ENCODE measurements around the gene SLC4A4.

Gene SLC4A4

GRCh38 chr4:71461422-71461821 lies 122.6 kb downstream of the SLC4A4 start:
- no peak for DNase-seq (ENCODE audit: low read depth, low spot score)
- H3K27ac ChIP-seq = no peak overlapping the region

GRCh38 chr4:71466775-71467174 lies 128.0 kb downstream of the SLC4A4 start:
- no peak for DNase-seq (ENCODE audit: low read depth, low spot score)
- no peak overlapping the region for H3K27ac ChIP-seq

- no peak overlapping the region for H3K27ac ChIP-seq
- no peak for DNase-seq (ENCODE audit: low read depth, low spot score)
Measured at GRCh38 chr4:71468116-71468710, 129.4 kb downstream of the SLC4A4 start.

GRCh38 chr4:71469541-71469940 lies 130.7 kb downstream of the SLC4A4 start:
- H3K27ac ChIP-seq = no peak overlapping the region
- DNase-seq (ENCODE audit: low read depth, low spot score) = no peak

GRCh38 chr4:71470524-71470923 lies 131.7 kb downstream of the SLC4A4 start:
- H3K27ac ChIP-seq = no peak overlapping the region
- DNase-seq (ENCODE audit: low read depth, low spot score) = no peak

GRCh38 chr4:71472946-71473345 lies 134.1 kb downstream of the SLC4A4 start:
- no peak for DNase-seq (ENCODE audit: low read depth, low spot score)
- H3K27ac ChIP-seq = peak overlapping the region; percentile 25

GRCh38 chr4:71473541-71474240 lies 134.9 kb downstream of the SLC4A4 start:
- no peak for DNase-seq (ENCODE audit: low read depth, low spot score)
- H3K27ac ChIP-seq = peak overlapping the region; percentile 25

GRCh38 chr4:71474731-71475130 lies 135.9 kb downstream of the SLC4A4 start:
- no peak for DNase-seq (ENCODE audit: low read depth, low spot score)
- H3K27ac ChIP-seq = no peak overlapping the region

GRCh38 chr4:71476240-71476639 lies 137.4 kb downstream of the SLC4A4 start:
- H3K27ac ChIP-seq = no peak overlapping the region
- DNase-seq (ENCODE audit: low read depth, low spot score) = no peak

- no peak overlapping the region for H3K27ac ChIP-seq
- no peak for DNase-seq (ENCODE audit: low read depth, low spot score)
Measured at GRCh38 chr4:71486550-71487343, 147.9 kb downstream of the SLC4A4 start.

GRCh38 chr4:71487344-71487920 lies 148.6 kb downstream of the SLC4A4 start:
- no peak overlapping the region for H3K27ac ChIP-seq
- no peak for DNase-seq (ENCODE audit: low read depth, low spot score)

- no peak for DNase-seq (ENCODE audit: low read depth, low spot score)
- H3K27ac ChIP-seq = no peak overlapping the region
Measured at GRCh38 chr4:71494539-71494938, 155.7 kb downstream of the SLC4A4 start.

- DNase-seq (ENCODE audit: low read depth, low spot score) = no peak
- no peak overlapping the region for H3K27ac ChIP-seq
Measured at GRCh38 chr4:71495454-71495853, 156.6 kb downstream of the SLC4A4 start.

- no peak for DNase-seq (ENCODE audit: low read depth, low spot score)
- H3K27ac ChIP-seq = no peak overlapping the region
Measured at GRCh38 chr4:71497078-71497477, 158.3 kb downstream of the SLC4A4 start.

- no peak overlapping the region for H3K27ac ChIP-seq
- DNase-seq (ENCODE audit: low read depth, low spot score) = no peak
Measured at GRCh38 chr4:71498002-71498401, 159.2 kb downstream of the SLC4A4 start.

GRCh38 chr4:71498625-71499024 lies 159.8 kb downstream of the SLC4A4 start:
- H3K27ac ChIP-seq = no peak overlapping the region

GRCh38 chr4:71501992-71502391 lies 163.2 kb downstream of the SLC4A4 start:
- H3K27ac ChIP-seq = no peak overlapping the region
- no peak for DNase-seq (ENCODE audit: low read depth, low spot score)

More at GRCh38 chr4:71498625-71499024, 159.8 kb downstream of the SLC4A4 start:
- DNase-seq (ENCODE audit: low read depth, low spot score) = no peak

- no peak overlapping the region for H3K27ac ChIP-seq
- no peak for DNase-seq (ENCODE audit: low read depth, low spot score)
Measured at GRCh38 chr4:71518283-71518989, 179.6 kb downstream of the SLC4A4 start.

GRCh38 chr4:71520308-71520707 lies 181.5 kb downstream of the SLC4A4 start:
- H3K27ac ChIP-seq = no peak overlapping the region

GRCh38 chr4:71520850-71521249 lies 182.0 kb downstream of the SLC4A4 start:
- DNase-seq (ENCODE audit: low read depth, low spot score) = no peak
- H3K27ac ChIP-seq = no peak overlapping the region

More at GRCh38 chr4:71520308-71520707, 181.5 kb downstream of the SLC4A4 start:
- no peak for DNase-seq (ENCODE audit: low read depth, low spot score)

Data from epithelial cell of prostate (primary cell).